Gastrocnemius medialis (tissue), 4 donors: Measurements from ENCODE around the gene TSC22D2. TPM values are rescaled to one million over a fixed set of nuclear protein-coding genes. Genes with fewer than 3 reads are reported as not detected.
"Not testable (repeated sequence)": the region's sequence is repeated elsewhere in the genome, so short reads cannot be mapped to it uniquely, and the experiment has no call there.

Experiments
- ATAC-seq, 2 donors: fragments of 150-250 bp; one replicate each; pipeline ENCODE4 v1.9.1; 2016
- DNase-seq, 2 donors: peaks; one replicate each; pipeline ENCODE4 v3.0.0-alpha.2; 2019
- H3K27ac ChIP-seq, 4 donors: fragments of 200-600 bp; sonication (generic); 1 replicate in 1 of 4; 2 replicates in 3 of 4; pipeline ENCODE4 v1.5.1; 2016 to 2018; ENCODE audit warnings: mild to moderate bottlenecking in 2 of 4, moderate library complexity in 1 of 4
- H3K27me3 ChIP-seq, 3 donors: fragments of 200-600 bp; sonication (generic) in 2 of 3; 1 replicate in 1 of 3; 2 replicates in 2 of 3; pipeline versions ENCODE4 v1.5.1 to v1.6.0; 2016 to 2019; ENCODE audit warnings: mild to moderate bottlenecking in 1 of 3, moderate library complexity in 1 of 3
- H3K36me3 ChIP-seq, 2 donors: fragments of 200-600 bp; sonication (generic) in 1 of 2; one replicate each; pipeline ENCODE4 v1.5.1; 2017 to 2018
- H3K4me1 ChIP-seq, 2 donors: fragments of 200-600 bp; sonication (generic) in 1 of 2; one replicate each; pipeline ENCODE4 v1.5.1; 2016 to 2017; ENCODE audit warnings: mild to moderate bottlenecking in 2 of 2
- H3K4me3 ChIP-seq, 4 donors: fragments of 200-600 bp; sonication (generic) in 3 of 4; 1 replicate in 1 of 4; 2 replicates in 3 of 4; pipeline ENCODE4 v1.5.1; 2016 to 2019; ENCODE audit warnings: mild to moderate bottlenecking in 2 of 4
- H3K9me3 ChIP-seq, 3 donors: fragments of 200-600 bp; sonication (generic) in 2 of 3; 1 replicate in 1 of 3; 2 replicates in 2 of 3; pipeline ENCODE4 v1.5.1; 2016 to 2019
- CTCF ChIP-seq, 5 experiments: fragments of 450-650 bp in 3 of 5; fragments of 200-600 bp in 2 of 5; sonication (generic) in 2 of 5; IDR thresholded peaks in 4 of 5; conservative IDR thresholded peaks in 1 of 5; 1 replicate in 4 of 5; 2 replicates in 1 of 5; pipeline ENCODE4 v1.5.1; 2016 to 2019; ENCODE audit warnings: antibody characterized with exemption in 5 of 5, mild to moderate bottlenecking in 3 of 5, moderate library complexity in 3 of 5
- POLR2A ChIP-seq, 2 donors: fragments of 450-650 bp; IDR thresholded peaks; one replicate each; pipeline ENCODE4 v1.6.1; 2017; ENCODE audit warnings: antibody characterized with exemption in 2 of 2, mild to moderate bottlenecking in 2 of 2, moderate library complexity in 2 of 2
- in situ Hi-C, 4 donors: fragments of 200-750 bp; cut with MboI; loops; one replicate each; pipeline versions ENCODE4 v1.15.0 to v1.8.0; 2017; ENCODE audit warnings: low sequenced_read_pairs in 4 of 4
- intact Hi-C: fragments of 100-400 bp; cut with DNase I; formaldehyde crosslinking; loops from one replicate; pipeline ENCODE4 v1.15.1; 2023; ENCODE audit warnings: low total_unique reads
- total RNA-seq, 4 donors: library from RNA; depleted of rRNA; stranded (reverse); fragments of >200 nt; gene quantifications; one replicate each; pipeline versions ENCODE4 v1.1.0 to v1.2.3, GENCODE V29; 2016

Gene TSC22D2
- total RNA-seq, 4 donors from 2014 or later = 12.9 to 16.1 (median 14.0) TPM

DNA sequence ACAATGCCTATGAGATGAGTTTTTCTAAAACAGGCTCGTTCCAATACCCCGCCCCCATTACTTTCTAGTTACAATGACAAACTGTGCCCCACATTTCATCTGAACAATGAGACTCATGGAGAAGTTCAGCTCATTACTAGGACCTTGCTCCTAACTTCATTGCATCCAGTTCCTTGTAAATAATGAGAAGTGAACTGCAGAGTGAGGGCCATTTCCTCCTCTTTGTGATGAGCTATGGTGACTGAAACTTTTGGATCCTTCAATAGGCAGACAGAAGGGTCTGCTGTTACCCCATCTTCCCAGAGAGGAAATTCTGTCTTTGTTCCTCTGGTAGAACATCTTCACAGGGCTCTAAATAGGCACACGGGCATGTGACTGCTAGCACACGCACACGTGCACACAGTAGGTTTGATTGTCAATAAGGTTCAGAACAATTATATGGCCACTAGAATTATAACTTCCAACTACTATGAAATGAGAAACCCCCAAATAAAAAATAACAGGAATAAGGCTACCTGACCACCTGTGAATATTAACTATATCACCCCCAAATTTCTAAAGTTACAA is 86.4 kb downstream of the TSC22D2 start:
- in situ Hi-C loops (loop anchor here in 3 of 4 donors (10.0 to 25.0 kb wide), 4 partner anchors 80 to 557 kb away; no protein-coding TSS in a partner anchor), intact Hi-C loops (loop anchor here (2.0 kb wide), 1 partner anchor 268 kb away; no protein-coding TSS in a partner anchor)
- Histone ChIP-seq H3K4me1 (peaks cover 0 to 4% of the 10 kb centered on the region in 2 donors), H3K36me3 (no peaks in the 10 kb centered on the region), H3K9me3 (no peaks in the 10 kb centered on the region), H3K4me3 (no peak overlapping the region), H3K27ac (no peak overlapping the region), H3K27me3 (no peaks in the 10 kb centered on the region)
- no peak for DNase-seq
- ATAC-seq = no peak
- TF ChIP-seq POLR2A (IDR thresholded peaks at IDR 0.05) (no peak), CTCF (IDR thresholded peaks at IDR 0.05 in 4 of 5, conservative IDR thresholded peaks at IDR 0.05 in 1 of 5) (no peak)

DNA sequence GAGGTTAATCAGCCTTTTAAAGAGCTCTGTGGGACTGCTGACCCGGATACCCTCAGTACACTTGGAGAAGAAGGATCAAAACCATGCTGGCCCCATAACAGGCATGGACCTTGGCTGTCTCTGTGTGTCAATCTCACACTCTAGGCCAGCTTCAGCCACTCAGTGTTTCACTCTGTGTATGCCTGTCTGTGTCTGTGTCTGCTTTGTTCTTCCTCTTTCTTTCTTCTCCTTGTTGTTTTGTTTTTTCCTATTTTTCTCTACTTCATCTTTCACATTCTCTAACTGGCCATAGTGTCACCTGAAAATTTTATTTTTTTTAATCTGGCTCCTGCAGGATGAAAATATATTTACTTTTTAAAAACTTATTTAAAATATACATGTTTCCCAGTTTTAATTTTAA is 87.1 kb downstream of the TSC22D2 start:
- no peak overlapping the region for H3K27ac ChIP-seq
- DNase-seq (no peak), ATAC-seq (no peak)
- H3K4me1 ChIP-seq = no peaks in the 10 kb centered on the region
- no peak overlapping the region for H3K4me3 ChIP-seq
- no peaks in the 10 kb centered on the region for H3K9me3 ChIP-seq
- in situ Hi-C loops (loop anchor here in 3 of 4 donors (5.0 to 25.0 kb wide), 6 partner anchors 80 to 558 kb away; no protein-coding TSS in a partner anchor), intact Hi-C loops (loop anchor here (1.0 to 5.0 kb wide), 5 partner anchors 86 to 558 kb away; no protein-coding TSS in a partner anchor)
- TF ChIP-seq CTCF (IDR thresholded peaks at IDR 0.05 in 4 of 5, conservative IDR thresholded peaks at IDR 0.05 in 1 of 5) (no peak), POLR2A (IDR thresholded peaks at IDR 0.05) (no peak)
- no peaks in the 10 kb centered on the region for H3K36me3 ChIP-seq
- H3K27me3 ChIP-seq = no peaks in the 10 kb centered on the region

DNA sequence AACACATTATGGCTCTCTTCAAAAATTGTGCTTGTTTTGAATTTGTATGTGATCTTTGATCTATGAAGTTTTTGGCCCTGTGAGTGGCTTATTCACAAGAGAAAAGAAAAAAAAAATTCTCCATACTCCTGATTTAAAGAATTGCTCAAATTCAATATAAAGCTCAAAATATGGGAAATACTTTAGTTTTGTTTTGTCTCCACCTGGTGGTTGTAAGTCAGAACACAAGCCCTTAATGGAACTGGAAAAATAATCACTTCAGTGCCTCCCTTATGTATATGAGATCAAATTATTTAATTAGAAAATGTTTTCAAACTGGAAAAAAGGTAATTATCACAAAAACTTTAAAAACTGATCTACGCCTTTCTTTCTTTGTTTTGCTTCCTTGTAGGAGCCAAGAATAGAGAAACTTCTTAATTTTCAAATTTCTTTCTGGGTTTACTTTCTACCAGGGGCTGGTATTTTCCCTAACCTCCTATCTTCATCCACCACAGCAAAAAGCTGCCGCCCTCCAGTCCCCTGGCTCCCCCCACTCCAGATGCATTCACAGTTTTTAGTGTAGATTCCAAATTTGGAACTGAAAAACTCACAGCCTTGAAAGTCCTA is 87.6 kb downstream of the TSC22D2 start:
- TF ChIP-seq CTCF (IDR thresholded peaks at IDR 0.05 in 4 of 5, conservative IDR thresholded peaks at IDR 0.05 in 1 of 5) (peak; percentile 73 to 96 (median 80)), POLR2A (IDR thresholded peaks at IDR 0.05) (no peak)
- no peak for DNase-seq
- no peaks in the 10 kb centered on the region for H3K4me1 ChIP-seq
- no peak overlapping the region for H3K4me3 ChIP-seq
- H3K27ac ChIP-seq = no peak overlapping the region
- H3K27me3 ChIP-seq = no peaks in the 10 kb centered on the region
- in situ Hi-C loops = loop anchor here in 3 of 4 donors (5.0 to 25.0 kb wide), 6 partner anchors 81 to 558 kb away; no protein-coding TSS in a partner anchor
- peak; percentile 58 to 62 for ATAC-seq
- H3K36me3 ChIP-seq = no peaks in the 10 kb centered on the region
- H3K9me3 ChIP-seq = no peaks in the 10 kb centered on the region
- intact Hi-C loops = loop anchor here (1.0 to 5.0 kb wide), 5 partner anchors 86 to 558 kb away; no protein-coding TSS in a partner anchor

- no peak overlapping the region for H3K27ac ChIP-seq
- DNase-seq (no peak), ATAC-seq (no peak)
- intact Hi-C loops (loop anchor here (5.0 kb wide), 2 partner anchors 151 to 561 kb away; no protein-coding TSS in a partner anchor), in situ Hi-C loops (loop anchor here in 3 of 4 donors (5.0 to 25.0 kb wide), 6 partner anchors 83 to 561 kb away; no protein-coding TSS in a partner anchor)
- H3K9me3 ChIP-seq = no peaks in the 10 kb centered on the region
- TF ChIP-seq CTCF (IDR thresholded peaks at IDR 0.05 in 4 of 5, conservative IDR thresholded peaks at IDR 0.05 in 1 of 5) = no peak
- TF ChIP-seq POLR2A (IDR thresholded peaks at IDR 0.05) = no peak
- H3K36me3 ChIP-seq = no peaks in the 10 kb centered on the region
- no peaks in the 10 kb centered on the region for H3K4me1 ChIP-seq
- H3K27me3 ChIP-seq = no peaks in the 10 kb centered on the region
- no peak overlapping the region for H3K4me3 ChIP-seq
Measured at GRCh38 chr3:150497956-150498355, 89.9 kb downstream of the TSC22D2 start.

DNA sequence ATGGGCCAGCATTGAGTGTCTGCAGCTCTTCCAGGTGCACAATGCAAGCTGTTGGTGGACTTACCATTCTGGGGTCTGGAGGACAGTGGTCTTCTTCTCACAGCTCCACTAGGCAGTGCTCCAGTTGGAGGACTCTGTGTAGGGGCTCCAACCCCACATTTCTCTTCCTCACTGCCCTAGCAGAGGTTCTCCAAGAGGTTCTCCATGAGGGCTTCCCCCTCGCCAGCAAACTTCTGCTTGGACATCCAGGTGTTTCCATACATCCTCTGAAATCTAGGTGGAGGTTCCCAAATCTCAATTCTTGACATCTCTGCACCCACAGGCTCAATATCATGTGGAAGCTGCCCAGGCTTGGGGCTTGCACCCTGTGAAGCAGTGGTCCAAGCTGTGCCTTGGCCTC is 92.9 kb downstream of the TSC22D2 start:
- H3K27ac ChIP-seq, H3K4me1 ChIP-seq, ATAC-seq, H3K9me3 ChIP-seq, intact Hi-C loops, H3K4me3 ChIP-seq, H3K36me3 ChIP-seq, H3K27me3 ChIP-seq, DNase-seq: not testable (repeated sequence)
- in situ Hi-C loops = loop anchor here in 2 of 4 donors (10.0 to 25.0 kb wide), 2 partner anchors 214 to 216 kb away; no protein-coding TSS in a partner anchor
